Body of pancreas (tissue), 4 donors: ENCODE measurements around the gene TMEM97. TPM values are rescaled to one million over a fixed set of nuclear protein-coding genes. Genes with fewer than 3 reads are reported as not detected.
"Not testable (repeated sequence)": the region's sequence is repeated elsewhere in the genome, so short reads cannot be mapped to it uniquely, and the experiment has no call there.

Source experiments
- ATAC-seq: fragments of 150-250 bp; one replicate; pipeline ENCODE4 v1.9.1; 2016
- DNase-seq, 4 donors: peaks; one replicate each; pipeline ENCODE4 v3.0.0-alpha.2; 2019
- H3K27ac ChIP-seq, 4 donors: fragments of 200-600 bp; sonication (generic); 1 replicate in 3 of 4; 2 replicates in 1 of 4; pipeline versions ENCODE4 v1.5.1 to v1.6.1; 2016 to 2019; ENCODE audit warnings: mild to moderate bottlenecking in 1 of 4, mixed read lengths in 1 of 4, moderate library complexity in 1 of 4
- H3K27me3 ChIP-seq, 2 donors: fragments of 200-600 bp; sonication (generic); one replicate each; pipeline ENCODE4 v1.6.0; 2016; ENCODE audit warnings: mild to moderate bottlenecking in 1 of 2
- H3K36me3 ChIP-seq, 2 donors: fragments of 200-600 bp; sonication (generic); replicated peaks in 1 of 2; 2 replicates each; pipeline ENCODE4 v1.5.1; 2016; ENCODE audit warnings: low read depth in 2 of 2; ENCODE audit not compliant: insufficient read depth in 1 of 2
- H3K4me1 ChIP-seq: fragments of 200-600 bp; sonication (generic); one replicate; pipeline ENCODE4 v1.6.0; 2016
- H3K4me3 ChIP-seq, 2 donors: fragments of 200-600 bp; sonication (generic); 1 replicate in 1 of 2; 2 replicates in 1 of 2; pipeline ENCODE4 v1.5.1; 2016 to 2019
- H3K9me3 ChIP-seq, 3 donors: fragments of 200-600 bp; sonication (generic); 1 replicate in 2 of 3; 2 replicates in 1 of 3; pipeline ENCODE4 v1.5.1; 2016
- POLR2A ChIP-seq, 3 donors: fragments of 450-650 bp; IDR thresholded peaks; one replicate each; pipeline ENCODE4 v1.6.1; 2016; ENCODE audit warnings: antibody characterized with exemption in 3 of 3, mild to moderate bottlenecking in 2 of 3
- WGBS, 2 donors: methylation state at CpG; one replicate each; pipeline ENCODE4 v1.1.5; 2017; 5-methylcytosine and 5-hydroxymethylcytosine counted together
- intact Hi-C: fragments of 100-400 bp; cut with DNase I; formaldehyde crosslinking; loops from one replicate; pipeline ENCODE4 v1.15.1; 2023
- total RNA-seq, 2 donors: library from RNA; depleted of rRNA; stranded (reverse); fragments of >200 nt; gene quantifications; one replicate each; pipeline ENCODE4 v1.1.0, GENCODE V29; 2016
- TF ChIP-seq, protein P1 (sequence below), 7 experiments: fragments of 450-650 bp in 4 of 7; fragments of 200-600 bp in 3 of 7; sonication (generic) in 3 of 7; IDR thresholded peaks; one replicate each; pipeline ENCODE4 v1.5.1; 2016 to 2019; ENCODE audit warnings: antibody characterized with exemption in 7 of 7

TMEM97 gene
- total RNA-seq, 2 donors from 2014 or later: 35.9 to 75.5 TPM

DNA sequence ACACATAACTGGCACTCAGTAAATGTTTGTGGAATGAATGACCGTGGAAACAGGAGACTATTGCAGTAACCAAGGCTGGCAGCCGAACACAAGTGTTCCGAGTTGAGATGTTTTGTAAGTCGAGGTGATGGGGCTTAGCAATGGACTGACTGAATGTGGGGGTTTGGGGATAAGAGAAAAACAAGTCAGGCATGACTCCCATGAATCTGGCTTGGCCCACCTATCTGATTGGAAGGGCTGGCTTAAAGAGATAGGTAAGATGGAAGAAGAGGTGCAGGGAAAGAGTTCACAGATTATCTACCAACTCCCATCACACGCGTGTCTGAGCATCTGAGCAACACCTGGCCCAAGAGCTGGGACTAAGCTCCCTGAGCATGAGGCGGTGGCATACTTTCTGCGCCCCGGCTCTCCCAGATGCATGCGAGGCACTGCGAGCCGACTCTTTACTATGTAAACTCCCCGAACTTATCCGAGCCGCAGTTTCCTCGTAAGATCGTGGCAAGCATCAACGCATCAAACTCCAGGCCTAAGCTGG lies 15.7 kb downstream of the TMEM97 start:
- intact Hi-C loops: no loop called here
- peaks cover 64% of the 10 kb centered on the region for H3K4me1 ChIP-seq
- H3K9me3 ChIP-seq: no peaks in the 10 kb centered on the region
- H3K36me3 ChIP-seq: no peaks in the 10 kb centered on the region
- no peaks in the 10 kb centered on the region for H3K27me3 ChIP-seq
- peak overlapping the region; percentile 49 to 89 for H3K4me3 ChIP-seq
- no peak for TF ChIP-seq POLR2A (IDR thresholded peaks at IDR 0.05)
- TF ChIP-seq, protein P1, sequence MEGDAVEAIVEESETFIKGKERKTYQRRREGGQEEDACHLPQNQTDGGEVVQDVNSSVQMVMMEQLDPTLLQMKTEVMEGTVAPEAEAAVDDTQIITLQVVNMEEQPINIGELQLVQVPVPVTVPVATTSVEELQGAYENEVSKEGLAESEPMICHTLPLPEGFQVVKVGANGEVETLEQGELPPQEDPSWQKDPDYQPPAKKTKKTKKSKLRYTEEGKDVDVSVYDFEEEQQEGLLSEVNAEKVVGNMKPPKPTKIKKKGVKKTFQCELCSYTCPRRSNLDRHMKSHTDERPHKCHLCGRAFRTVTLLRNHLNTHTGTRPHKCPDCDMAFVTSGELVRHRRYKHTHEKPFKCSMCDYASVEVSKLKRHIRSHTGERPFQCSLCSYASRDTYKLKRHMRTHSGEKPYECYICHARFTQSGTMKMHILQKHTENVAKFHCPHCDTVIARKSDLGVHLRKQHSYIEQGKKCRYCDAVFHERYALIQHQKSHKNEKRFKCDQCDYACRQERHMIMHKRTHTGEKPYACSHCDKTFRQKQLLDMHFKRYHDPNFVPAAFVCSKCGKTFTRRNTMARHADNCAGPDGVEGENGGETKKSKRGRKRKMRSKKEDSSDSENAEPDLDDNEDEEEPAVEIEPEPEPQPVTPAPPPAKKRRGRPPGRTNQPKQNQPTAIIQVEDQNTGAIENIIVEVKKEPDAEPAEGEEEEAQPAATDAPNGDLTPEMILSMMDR (IDR thresholded peaks at IDR 0.05): no peak
- H3K27ac ChIP-seq: peak overlapping the region; percentile 74 to 97 (median 93)
- peak in 1 of 4 donors; percentile 44 for DNase-seq
- ATAC-seq: no peak
- WGBS, 2 donors: 3 to 4% methylated on average over 15 to 18 of the region's 18 CpGs

DNA sequence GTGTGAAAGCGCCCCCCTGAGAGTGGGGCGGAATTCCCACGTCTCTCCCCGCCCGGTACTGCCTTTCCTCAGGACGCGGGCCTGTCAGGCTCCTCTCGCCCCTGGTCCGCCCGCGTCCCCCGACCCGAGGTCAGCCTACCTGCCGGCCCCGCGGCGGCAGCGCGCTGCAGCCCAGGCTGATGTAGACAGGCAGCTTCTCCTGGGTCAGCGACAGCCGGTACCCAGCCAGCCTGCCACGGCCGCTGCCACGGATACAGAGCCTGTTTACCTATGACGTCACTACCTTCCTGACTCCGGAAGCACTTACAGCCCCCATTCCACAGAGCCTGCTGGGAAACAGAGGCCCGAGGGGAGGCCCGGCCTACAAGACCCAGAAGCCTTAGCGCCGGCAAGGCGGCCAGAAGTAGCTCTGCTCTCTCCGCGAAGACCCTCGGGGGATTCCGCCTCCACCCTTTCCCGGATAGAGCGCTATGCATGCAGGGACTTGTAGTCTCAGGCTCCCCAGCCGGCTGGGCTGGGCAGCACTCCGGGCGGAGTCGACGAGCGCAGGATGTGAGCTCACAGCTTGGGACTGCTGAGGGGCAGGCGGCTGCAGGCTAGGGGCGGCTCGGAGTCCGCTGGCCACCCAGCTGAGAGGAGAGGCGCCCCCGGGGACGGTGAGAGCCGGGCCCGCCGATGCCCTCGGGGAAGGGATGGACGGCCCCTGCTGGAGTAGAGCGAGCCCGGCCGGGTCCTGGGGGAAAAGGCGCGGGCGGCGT lies 16.4 kb downstream of the TMEM97 start, which contains the start of the genes IFT20 and TNFAIP1:
IFT20 (minus strand) TSS at position 272 of the 758 bp plus-strand sequence. CDS start 3,487 bp downstream, outside the sequence.
TNFAIP1 (plus strand) TSS at position 561 of the 758 bp plus-strand sequence. CDS start 3,761 bp downstream, outside the sequence.
- Histone ChIP-seq H3K27me3 (no peaks in the 10 kb centered on the region), H3K27ac (peak within 1 kb of the TSS; percentile 92 to 97 (median 96)), H3K36me3 (peaks cover 0 to 3% of the 10 kb centered on the region in 2 donors), H3K4me3 (peak within 1 kb of the TSS; percentile 89 to 91), H3K9me3 (no peaks in the 10 kb centered on the region), H3K4me1 (peaks cover 64% of the 10 kb centered on the region)
- DNase-seq (peak; percentile 98 to 100 (median 99)), ATAC-seq (peak; percentile 94)
- peak; percentile 92 to 98 (median 97) for TF ChIP-seq POLR2A (IDR thresholded peaks at IDR 0.05)
- TF ChIP-seq, protein P1 (IDR thresholded peaks at IDR 0.05): no peak
- intact Hi-C loops: no loop called here
- 0% methylated on average over 8 to 59 of the region's 62 CpGs for WGBS, 2 donors

DNA sequence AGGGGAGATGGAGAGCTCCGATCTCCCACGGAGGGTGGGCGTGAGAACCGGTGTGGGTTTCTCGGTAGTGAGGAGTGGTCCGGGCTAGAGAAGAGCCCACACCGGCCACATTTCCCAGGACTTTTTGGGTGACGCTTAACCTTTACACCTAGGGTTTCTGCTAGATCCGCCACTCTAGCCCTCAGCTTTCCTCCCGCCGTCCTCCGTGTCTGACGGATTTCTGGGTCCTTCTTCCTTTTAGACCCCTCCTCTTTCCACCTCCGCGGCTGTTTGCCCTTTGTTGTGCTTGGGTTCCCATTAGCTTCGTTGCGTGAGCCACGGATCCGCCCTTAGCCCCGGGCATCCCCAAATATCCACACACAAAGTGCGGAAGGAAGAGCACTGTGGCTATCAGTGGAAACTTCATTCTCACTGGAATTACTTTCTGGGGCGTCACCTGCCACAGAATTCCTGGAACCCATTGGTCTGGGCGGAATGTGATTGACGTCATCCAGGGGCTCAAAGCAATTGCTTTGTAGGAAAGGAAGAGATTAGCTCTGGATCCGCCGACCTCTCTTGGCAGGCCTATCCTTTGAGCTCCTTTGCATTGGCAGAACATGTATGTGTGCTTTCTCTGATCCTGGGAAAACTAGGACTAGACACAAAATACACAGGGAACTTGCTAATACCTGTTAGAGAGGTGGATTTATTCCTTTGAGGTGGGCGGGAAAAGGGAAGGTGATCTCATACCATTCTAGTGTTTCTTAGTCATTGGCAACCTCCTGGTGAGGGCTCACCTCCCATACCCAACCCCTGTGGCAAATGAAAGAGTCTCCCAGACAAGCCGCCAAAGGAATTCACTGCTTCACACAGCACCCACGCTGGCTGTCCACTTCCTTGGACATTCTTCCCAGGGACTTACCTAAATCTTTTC lies 17.2 kb downstream of the TMEM97 start:
- ATAC-seq: peak; percentile 38
- TF ChIP-seq POLR2A (IDR thresholded peaks at IDR 0.05): peak in 2 of 3 donors; percentile 51 to 59
- TF ChIP-seq, protein P1 (IDR thresholded peaks at IDR 0.05): no peak
- Histone ChIP-seq H3K9me3 (no peaks in the 10 kb centered on the region), H3K27ac (peak overlapping the region; percentile 92 to 97 (median 96)), H3K4me1 (peaks cover 62% of the 10 kb centered on the region), H3K36me3 (peaks cover 0 to 6% of the 10 kb centered on the region in 2 donors), H3K27me3 (no peaks in the 10 kb centered on the region), H3K4me3 (peak overlapping the region; percentile 60 to 91)
- peak; percentile 67 to 89 (median 72) for DNase-seq
- 2 to 3% methylated on average over 29 of the region's 29 CpGs for WGBS, 2 donors
- intact Hi-C loops: no loop called here

DNA sequence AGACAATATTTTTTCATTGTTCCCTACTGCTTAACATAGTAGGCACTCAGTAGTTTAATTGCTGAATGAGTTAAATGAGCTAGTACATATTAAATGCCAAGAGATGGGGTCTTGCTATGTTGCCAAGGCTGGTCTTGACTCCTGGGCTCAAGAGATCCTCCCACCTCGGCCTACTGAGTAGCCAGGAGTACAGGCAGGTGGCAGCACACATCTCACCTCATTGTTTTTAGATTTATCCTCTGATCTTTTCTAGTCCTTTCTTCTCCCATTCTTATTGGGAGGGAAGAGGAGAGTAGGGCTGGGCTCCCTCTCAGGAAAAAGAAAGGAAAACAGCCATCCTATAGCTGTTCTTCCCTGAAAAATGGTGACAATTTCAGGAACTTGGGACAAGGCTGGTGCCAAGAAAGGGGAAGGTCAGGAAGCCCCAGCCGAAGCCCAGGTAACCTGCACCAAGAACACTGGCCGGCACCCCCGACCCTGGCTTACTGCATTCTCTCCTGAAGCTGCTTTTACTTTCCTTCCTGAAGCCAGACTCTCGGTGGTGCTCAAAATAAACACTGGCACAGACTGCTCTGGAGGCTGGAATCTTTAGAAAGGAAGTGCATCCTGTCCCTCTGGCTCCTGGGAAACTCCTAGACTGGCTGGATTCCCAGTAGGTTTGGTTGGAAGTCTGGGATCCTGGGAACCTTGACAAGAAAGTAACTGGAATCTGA lies 19.2 kb downstream of the TMEM97 start:
- no peaks in the 10 kb centered on the region for H3K9me3 ChIP-seq
- DNase-seq (no peak), ATAC-seq (no peak)
- no peaks in the 10 kb centered on the region for H3K27me3 ChIP-seq
- peaks cover 42% of the 10 kb centered on the region for H3K4me1 ChIP-seq
- intact Hi-C loops: no loop called here
- H3K27ac ChIP-seq: peak overlapping the region in 2 of 4 donors; percentile 28 to 52
- TF ChIP-seq, protein P1 (IDR thresholded peaks at IDR 0.05): no peak
- TF ChIP-seq POLR2A (IDR thresholded peaks at IDR 0.05): no peak
- peaks cover 0 to 24% of the 10 kb centered on the region in 2 donors for H3K36me3 ChIP-seq
- WGBS, 2 donors: 59 to 68% methylated on average over 5 of the region's 5 CpGs
- no peak overlapping the region for H3K4me3 ChIP-seq

DNA sequence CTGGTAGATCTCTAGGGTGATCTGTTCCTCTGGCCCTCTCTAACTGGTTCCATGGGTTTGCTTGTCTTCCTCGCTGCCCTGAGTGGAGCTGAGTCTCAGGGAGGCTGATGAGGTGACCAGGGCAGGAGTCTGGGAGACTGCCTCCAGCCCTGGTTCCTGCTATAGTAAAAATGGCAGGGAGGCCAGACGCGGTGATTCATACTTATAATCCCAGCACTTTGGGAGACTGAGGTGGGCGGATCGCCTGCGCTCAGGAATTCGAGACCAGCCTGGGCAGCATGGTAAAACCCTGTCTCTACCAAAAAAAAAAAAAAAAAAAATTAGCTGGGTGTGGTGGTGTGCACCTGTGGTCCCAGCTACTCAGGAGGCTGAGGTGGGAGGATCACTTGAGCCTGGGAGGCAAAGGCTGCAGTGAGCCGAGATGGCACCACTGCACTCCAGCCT lies 19.8 kb downstream of the TMEM97 start:
- peak overlapping the region in 2 of 4 donors; percentile 28 to 52 for H3K27ac ChIP-seq
- WGBS, 2 donors: 88 to 95% methylated on average over 8 of the region's 8 CpGs
- peaks cover 36% of the 10 kb centered on the region for H3K4me1 ChIP-seq
- H3K36me3 ChIP-seq: peaks cover 0 to 28% of the 10 kb centered on the region in 2 donors
- intact Hi-C loops, H3K4me3 ChIP-seq, H3K9me3 ChIP-seq, H3K27me3 ChIP-seq, DNase-seq, ATAC-seq: not testable (repeated sequence)
